Gastroesophageal sphincter (tissue), 4 donors: ENCODE measurements around the gene ST3GAL6. TPM values are rescaled to one million over a fixed set of nuclear protein-coding genes. Genes with fewer than 3 reads are reported as not detected.
A peak's percentile ranks its signal among the peaks of the same experiment; 100 is the strongest.

Source experiments
- ATAC-seq: fragments of 150-250 bp; one replicate; pipeline ENCODE4 v1.9.1; 2016; ENCODE audit warnings: mild to moderate bottlenecking, moderate library complexity
- H3K27ac ChIP-seq, 4 donors: fragments of 200-600 bp; sonication (generic) in 3 of 4; 1 replicate in 3 of 4; 2 replicates in 1 of 4; pipeline ENCODE4 v1.5.1; 2016 to 2019
- H3K27me3 ChIP-seq: fragments of 200-600 bp; sonication (generic); one replicate; pipeline ENCODE4 v1.5.1; 2019
- H3K36me3 ChIP-seq, 2 donors: fragments of 200-600 bp; sonication (generic); one replicate each; pipeline ENCODE4 v1.5.1; 2019; ENCODE audit warnings: control low read depth in 1 of 2
- H3K4me1 ChIP-seq, 3 donors: fragments of 200-600 bp; sonication (generic); 1 replicate in 2 of 3; 2 replicates in 1 of 3; pipeline ENCODE4 v1.5.1; 2016 to 2019; ENCODE audit warnings: control low read depth in 2 of 3
- H3K4me3 ChIP-seq, 2 donors: fragments of 200-600 bp; sonication (generic); one replicate each; pipeline ENCODE4 v1.5.1; 2019; ENCODE audit warnings: mild to moderate bottlenecking in 1 of 2, moderate library complexity in 1 of 2
- H3K9me3 ChIP-seq, 3 donors: fragments of 200-600 bp; sonication (generic); one replicate each; pipeline ENCODE4 v1.5.1; 2017 to 2019; ENCODE audit warnings: control low read depth in 2 of 3
- EP300 ChIP-seq: sonication (generic); formaldehyde crosslinking; IDR thresholded peaks from one replicate; pipeline ENCODE4 v1.6.1; 2017; ENCODE audit warnings: antibody characterized with exemption, mild to moderate bottlenecking
- POLR2A ChIP-seq, 2 donors: fragments of 450-650 bp; IDR thresholded peaks; one replicate each; pipeline ENCODE4 v1.6.1; 2017; ENCODE audit warnings: antibody characterized with exemption in 2 of 2, mild to moderate bottlenecking in 2 of 2, moderate library complexity in 1 of 2
- POLR2AphosphoS5 ChIP-seq: sonication (generic); formaldehyde crosslinking; IDR thresholded peaks from one replicate; pipeline ENCODE4 v1.6.1; 2017; ENCODE audit warnings: antibody characterized with exemption
- WGBS, 2 donors: methylation state at CpG; one replicate each; pipeline ENCODE4 v1.1.5; 2018; ENCODE audit warnings: low coverage in 1 of 2; 5-methylcytosine and 5-hydroxymethylcytosine counted together
- total RNA-seq, 4 donors: library from RNA; depleted of rRNA; stranded (reverse); fragments of >200 nt; gene quantifications; one replicate each; pipeline ENCODE4 v1.1.0, GENCODE V29; 2016
- TF ChIP-seq, protein P1 (sequence below), 4 experiments: fragments of 200-600 bp in 2 of 4; fragments of 450-650 bp in 2 of 4; sonication (generic) in 1 of 4; IDR thresholded peaks; one replicate each; pipeline ENCODE4 v1.5.1; 2017 to 2019; ENCODE audit warnings: antibody characterized with exemption in 4 of 4, mild to moderate bottlenecking in 2 of 4, moderate library complexity in 2 of 4

ST3GAL6 gene
- total RNA-seq, 4 donors from 2014 or later: 4.4 to 21.2 (median 7.4) TPM

DNA sequence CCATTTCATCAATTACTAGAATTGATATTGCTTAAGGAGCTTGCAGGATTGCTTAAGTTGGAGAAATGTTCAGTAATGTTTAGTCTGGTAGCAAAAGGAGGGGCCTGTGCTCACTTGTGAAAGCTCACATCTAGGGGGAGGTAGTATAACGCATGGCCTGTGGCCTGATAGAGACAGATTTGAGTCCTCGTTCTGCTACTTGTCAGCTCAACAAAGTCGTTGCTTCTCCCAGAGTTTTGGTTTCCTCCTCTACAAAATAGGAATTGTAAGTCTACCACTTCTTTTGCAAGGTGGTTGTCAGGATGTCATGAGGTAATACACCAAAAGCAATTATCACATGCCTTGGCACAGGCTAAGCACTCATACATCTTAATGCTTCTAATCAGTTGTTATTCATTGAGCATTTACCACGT lies 1.3 kb downstream of the ST3GAL6 start:
- Histone ChIP-seq H3K27me3 (no peaks in the 10 kb centered on the region), H3K27ac (no peak overlapping the region), H3K36me3 (no peaks in the 10 kb centered on the region), H3K4me3 (no peak overlapping the region), H3K9me3 (no peaks in the 10 kb centered on the region), H3K4me1 (peaks cover 0 to 55% (median 10%) of the 10 kb centered on the region in 3 donors)
- TF ChIP-seq, protein P1, sequence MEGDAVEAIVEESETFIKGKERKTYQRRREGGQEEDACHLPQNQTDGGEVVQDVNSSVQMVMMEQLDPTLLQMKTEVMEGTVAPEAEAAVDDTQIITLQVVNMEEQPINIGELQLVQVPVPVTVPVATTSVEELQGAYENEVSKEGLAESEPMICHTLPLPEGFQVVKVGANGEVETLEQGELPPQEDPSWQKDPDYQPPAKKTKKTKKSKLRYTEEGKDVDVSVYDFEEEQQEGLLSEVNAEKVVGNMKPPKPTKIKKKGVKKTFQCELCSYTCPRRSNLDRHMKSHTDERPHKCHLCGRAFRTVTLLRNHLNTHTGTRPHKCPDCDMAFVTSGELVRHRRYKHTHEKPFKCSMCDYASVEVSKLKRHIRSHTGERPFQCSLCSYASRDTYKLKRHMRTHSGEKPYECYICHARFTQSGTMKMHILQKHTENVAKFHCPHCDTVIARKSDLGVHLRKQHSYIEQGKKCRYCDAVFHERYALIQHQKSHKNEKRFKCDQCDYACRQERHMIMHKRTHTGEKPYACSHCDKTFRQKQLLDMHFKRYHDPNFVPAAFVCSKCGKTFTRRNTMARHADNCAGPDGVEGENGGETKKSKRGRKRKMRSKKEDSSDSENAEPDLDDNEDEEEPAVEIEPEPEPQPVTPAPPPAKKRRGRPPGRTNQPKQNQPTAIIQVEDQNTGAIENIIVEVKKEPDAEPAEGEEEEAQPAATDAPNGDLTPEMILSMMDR (IDR thresholded peaks at IDR 0.05): no peak
- TF ChIP-seq POLR2A (IDR thresholded peaks at IDR 0.05) (no peak), EP300 (no peak), POLR2AphosphoS5 (no peak)
- 23 to 29% methylated on average over 4 of the region's 4 CpGs for WGBS, 2 donors
- peak; percentile 44 for ATAC-seq

DNA sequence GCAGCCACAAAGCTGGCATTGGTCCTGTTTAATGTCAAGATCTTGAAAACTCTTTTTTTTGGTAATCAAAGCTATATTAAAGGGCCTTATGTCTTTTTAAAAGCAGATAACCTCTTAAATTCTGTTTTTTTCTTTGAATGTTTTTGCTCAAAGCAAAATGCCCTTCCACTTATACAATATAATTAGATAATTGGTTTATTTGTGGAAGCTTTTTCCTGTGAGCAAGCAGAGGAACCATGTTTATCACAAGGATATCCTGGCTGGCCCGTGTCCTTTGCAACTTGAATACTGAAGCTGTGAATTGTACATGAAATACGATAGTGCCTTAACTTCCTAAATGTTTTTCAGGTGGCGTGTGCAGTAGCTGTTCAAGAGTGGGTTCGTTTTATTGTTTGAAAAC lies 2.6 kb downstream of the ST3GAL6 start:
- no peak for ATAC-seq
- Histone ChIP-seq H3K9me3 (no peaks in the 10 kb centered on the region), H3K27ac (no peak overlapping the region), H3K4me3 (no peak overlapping the region), H3K27me3 (no peaks in the 10 kb centered on the region), H3K4me1 (peaks cover 0 to 57% (median 10%) of the 10 kb centered on the region in 3 donors), H3K36me3 (no peaks in the 10 kb centered on the region)
- 68 to 90% methylated on average over 3 to 4 of the region's 4 CpGs for WGBS, 2 donors
- TF ChIP-seq, protein P1 (IDR thresholded peaks at IDR 0.05): no peak

DNA sequence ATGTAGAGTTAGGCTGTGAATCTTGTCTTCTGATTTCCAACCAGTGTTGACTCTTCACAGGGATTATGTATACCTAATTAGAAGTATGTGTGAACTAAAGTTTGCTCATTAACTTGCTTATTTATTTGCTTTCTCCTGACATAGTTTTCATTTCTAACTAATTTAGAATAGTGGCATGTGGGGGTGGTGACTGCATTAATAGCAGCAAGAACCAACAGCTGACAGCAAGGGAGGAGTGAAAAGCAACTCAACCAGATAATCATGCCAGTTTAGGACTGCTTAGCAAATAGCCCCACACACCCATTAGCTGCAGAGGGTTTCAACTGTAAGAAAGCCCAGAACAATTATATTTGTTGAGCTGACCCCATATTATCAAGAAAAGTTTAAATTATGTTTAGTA lies 3.8 kb downstream of the ST3GAL6 start:
- no peaks in the 10 kb centered on the region for H3K9me3 ChIP-seq
- TF ChIP-seq POLR2AphosphoS5: no peak
- TF ChIP-seq, protein P1 (IDR thresholded peaks at IDR 0.05): no peak
- TF ChIP-seq POLR2A (IDR thresholded peaks at IDR 0.05): no peak
- no peak for TF ChIP-seq EP300
- no peak overlapping the region for H3K27ac ChIP-seq
- H3K27me3 ChIP-seq: no peaks in the 10 kb centered on the region
- no peak for ATAC-seq
- H3K4me1 ChIP-seq: peaks cover 0 to 52% (median 10%) of the 10 kb centered on the region in 3 donors
- H3K4me3 ChIP-seq: no peak overlapping the region
- H3K36me3 ChIP-seq: no peaks in the 10 kb centered on the region

DNA sequence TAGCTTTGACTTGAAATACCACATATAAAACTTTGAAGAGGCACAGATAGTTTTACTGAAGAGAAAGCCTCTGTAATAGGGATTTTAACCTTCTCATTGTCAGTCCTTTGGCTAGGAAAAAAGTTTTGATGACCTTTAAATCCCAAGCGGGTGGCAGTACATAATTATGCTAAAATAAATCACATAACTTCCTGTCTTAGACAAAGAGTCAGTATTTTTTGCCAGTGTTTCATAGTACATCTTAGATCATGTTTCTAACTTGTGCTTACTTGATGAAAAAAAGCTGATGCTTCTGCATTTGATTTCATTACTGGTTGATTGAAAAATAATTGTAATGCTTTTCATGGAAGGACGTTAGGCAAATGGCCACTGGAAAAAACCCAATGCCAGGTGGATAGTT lies 5.8 kb downstream of the ST3GAL6 start:
- 56 to 60% methylated on average over 2 of the region's 2 CpGs for WGBS, 2 donors
- Histone ChIP-seq H3K36me3 (no peaks in the 10 kb centered on the region), H3K27ac (peak overlapping the region in 1 of 4 donors; percentile 4), H3K4me3 (no peak overlapping the region), H3K9me3 (no peaks in the 10 kb centered on the region), H3K4me1 (peaks cover 0 to 32% (median 4%) of the 10 kb centered on the region in 3 donors), H3K27me3 (no peaks in the 10 kb centered on the region)
- TF ChIP-seq POLR2AphosphoS5 (no peak), EP300 (no peak), POLR2A (IDR thresholded peaks at IDR 0.05) (no peak)
- TF ChIP-seq, protein P1 (IDR thresholded peaks at IDR 0.05): no peak
- ATAC-seq: no peak

DNA sequence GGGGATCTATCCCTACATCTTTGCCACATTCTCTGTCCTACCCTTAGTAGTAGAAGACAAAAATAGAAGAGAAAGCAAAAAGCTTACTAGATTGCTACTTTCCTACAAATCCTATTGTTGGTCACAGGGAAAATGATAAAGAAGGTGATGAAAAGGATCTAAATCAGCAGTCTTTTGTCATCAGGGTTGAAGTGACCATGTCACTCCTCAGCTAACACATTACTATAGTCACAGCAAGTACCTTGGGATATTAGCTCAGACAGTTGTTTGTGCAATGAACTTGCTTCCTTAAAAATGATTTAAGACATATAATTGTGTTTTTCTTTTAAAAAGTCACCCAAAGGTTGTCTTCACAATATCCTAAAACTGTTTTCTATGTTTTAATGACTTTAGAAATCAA lies 6.3 kb downstream of the ST3GAL6 start:
- no peak for ATAC-seq
- TF ChIP-seq EP300 (no peak), POLR2AphosphoS5 (no peak), POLR2A (IDR thresholded peaks at IDR 0.05) (no peak)
- TF ChIP-seq, protein P1 (IDR thresholded peaks at IDR 0.05): no peak
- no peak overlapping the region for H3K4me3 ChIP-seq
- H3K36me3 ChIP-seq: no peaks in the 10 kb centered on the region
- H3K27ac ChIP-seq: peak overlapping the region in 2 of 4 donors; percentile 4 to 9
- H3K4me1 ChIP-seq: peaks cover 0 to 27% (median 4%) of the 10 kb centered on the region in 3 donors
- no peaks in the 10 kb centered on the region for H3K27me3 ChIP-seq
- H3K9me3 ChIP-seq: no peaks in the 10 kb centered on the region
